ENCODE results near the gene KCNJ16.
"Not testable (repeated sequence)": the region's sequence is repeated elsewhere in the genome, so short reads cannot be mapped to it uniquely, and the experiment has no call there.

KCNJ16 gene

GRCh38 chr17:70074956-70075355, at the start of gene KCNJ16:
KCNJ16 (plus strand) TSS chr17:70075225; CDS start chr17:70132088, 56,863 bp downstream.
- no peak for DNase-seq

DNA sequence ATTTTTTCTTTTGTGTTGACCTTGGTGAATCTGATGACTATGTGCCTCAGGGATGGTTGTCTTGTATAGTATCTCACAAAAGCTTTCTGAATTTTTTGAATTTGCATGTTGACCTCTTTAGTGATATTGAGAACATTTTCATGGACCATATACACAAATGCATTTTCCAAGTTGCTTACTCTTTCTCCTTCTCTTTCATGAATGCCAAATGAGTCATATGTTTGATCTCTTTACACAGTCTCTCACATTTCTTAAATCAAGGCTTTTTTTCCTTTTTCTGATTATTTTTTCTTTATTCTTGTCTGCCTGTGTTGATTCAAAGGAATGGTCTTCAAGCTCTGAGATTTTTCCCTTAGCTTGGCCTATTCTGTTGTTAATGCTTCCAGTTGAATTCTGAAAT, 46.6 kb upstream of the KCNJ16 start:
- no peak for DNase-seq

DNA sequence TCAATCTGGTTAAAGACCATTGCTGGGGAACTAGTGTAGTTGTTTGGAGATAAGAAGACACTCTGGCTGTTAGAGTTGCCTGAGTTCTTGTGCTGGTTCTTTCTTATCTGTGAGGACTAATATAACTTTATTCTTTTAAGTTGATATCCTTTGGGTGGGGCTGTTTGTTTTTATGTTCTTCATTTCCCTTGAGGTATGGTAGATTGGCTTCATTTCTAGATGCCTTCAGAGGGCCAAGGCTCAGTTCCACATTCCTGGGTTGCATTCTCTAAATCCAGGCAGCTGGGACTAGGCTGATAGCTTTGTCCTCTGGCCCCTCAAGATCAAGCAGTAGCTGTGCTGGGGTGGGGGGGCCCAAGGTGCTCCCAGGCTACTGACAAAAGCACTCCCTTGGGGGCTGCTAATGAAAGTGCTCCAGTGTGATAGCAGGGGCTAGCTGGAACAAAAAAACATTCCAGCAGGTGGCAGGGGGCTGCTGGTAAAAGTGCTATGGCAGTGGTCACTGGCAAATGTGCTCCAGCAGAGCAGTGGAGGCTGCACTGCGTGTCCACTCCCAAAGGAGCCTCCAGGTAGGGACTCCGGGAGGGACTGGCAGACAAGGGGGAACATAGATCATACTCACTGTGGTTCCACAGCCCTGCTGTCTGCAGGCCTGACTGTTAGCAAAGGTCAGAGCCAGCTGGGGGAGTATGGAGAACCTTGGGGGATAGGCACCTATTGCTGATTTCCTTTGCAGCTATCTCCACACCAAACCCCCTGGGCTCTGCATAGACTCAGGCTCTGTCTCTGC, 45.9 kb upstream of the KCNJ16 start:
- no peak for DNase-seq

DNA sequence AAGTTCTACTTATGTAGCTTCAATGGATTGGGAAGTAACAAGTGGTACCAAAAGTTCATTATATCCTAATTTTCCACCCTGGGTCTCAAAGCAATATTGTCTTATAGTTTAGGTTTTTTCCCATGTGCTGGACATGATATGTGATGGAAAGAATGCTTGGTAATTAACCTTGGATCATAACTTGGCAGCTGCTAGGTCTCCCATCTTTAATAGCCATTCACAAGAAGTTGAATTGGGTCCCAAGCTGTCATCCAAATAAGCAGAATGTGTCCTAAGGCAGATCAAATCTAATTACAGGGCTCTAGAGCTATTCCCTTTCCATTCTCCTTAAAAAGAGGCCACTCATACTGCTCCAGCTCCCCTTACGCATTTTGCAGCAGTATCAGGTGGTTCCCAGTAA, 44.7 kb upstream of the KCNJ16 start:
- no peak for DNase-seq

DNA sequence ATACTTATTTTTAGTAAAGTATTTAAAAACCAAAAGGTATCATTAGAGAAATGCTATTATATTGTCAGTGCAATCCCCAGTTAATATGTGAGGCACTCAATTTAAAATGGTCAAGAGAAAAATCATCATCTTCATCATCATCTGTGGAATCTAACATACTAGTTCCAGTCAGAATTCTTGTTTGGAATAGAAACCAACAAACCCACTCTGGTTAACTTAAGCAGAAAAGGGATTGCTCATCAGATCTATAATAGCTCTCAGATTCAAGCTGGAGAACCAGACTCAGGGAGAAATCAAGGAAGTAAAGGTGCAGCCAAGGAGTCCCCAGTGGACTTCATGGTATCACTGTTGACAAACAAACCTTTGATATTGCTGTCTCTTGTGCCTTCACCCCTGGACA, 43.7 kb upstream of the KCNJ16 start:
- no peak for DNase-seq

GRCh38 chr17:70033165-70033564, 41.9 kb upstream of the KCNJ16 start:
- no peak for DNase-seq

DNA sequence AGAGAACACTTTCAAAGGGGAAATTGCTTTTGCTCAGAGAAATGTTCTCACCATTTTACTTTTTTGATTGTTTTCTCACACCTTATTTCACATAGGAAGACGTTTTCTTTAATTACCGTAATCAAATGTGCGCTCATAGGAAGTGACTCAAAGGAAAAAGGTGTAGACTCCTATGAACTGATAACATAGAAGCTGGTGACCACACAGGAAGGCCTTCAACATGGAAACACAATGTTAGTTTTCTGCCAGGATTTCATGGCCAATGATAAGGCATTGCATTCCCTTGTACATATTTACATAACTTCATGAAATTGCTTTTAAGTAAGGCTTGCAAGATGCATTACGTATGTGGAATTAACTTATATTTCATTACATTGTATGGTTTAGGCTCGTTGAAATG, 40.9 kb upstream of the KCNJ16 start:
- DNase-seq, result no peak

GRCh38 chr17:70037498-70037897, 37.5 kb upstream of the KCNJ16 start:
- DNase-seq, result no peak

DNA sequence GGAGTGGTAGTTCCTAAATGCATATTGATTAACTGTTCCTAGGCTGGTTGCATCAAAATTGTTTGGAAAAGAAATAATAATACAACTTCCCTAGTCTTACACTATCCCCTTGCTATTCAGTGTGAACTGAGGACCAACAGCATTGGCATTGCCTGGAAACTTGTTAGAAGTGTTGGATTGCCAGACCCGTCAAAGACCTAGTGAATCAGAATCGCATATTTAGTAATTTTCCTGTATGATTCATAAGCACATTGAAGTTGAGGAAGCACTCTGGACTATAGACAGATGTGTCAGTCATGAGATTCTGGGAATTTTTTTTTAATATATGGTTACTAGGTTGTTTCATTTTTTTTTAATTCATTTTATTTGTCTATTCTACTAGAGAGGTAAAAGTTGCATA, 34.7 kb upstream of the KCNJ16 start:
- DNase-seq, result no peak

GRCh38 chr17:70041061-70041460, 34.0 kb upstream of the KCNJ16 start:
- DNase-seq, result no peak

DNA sequence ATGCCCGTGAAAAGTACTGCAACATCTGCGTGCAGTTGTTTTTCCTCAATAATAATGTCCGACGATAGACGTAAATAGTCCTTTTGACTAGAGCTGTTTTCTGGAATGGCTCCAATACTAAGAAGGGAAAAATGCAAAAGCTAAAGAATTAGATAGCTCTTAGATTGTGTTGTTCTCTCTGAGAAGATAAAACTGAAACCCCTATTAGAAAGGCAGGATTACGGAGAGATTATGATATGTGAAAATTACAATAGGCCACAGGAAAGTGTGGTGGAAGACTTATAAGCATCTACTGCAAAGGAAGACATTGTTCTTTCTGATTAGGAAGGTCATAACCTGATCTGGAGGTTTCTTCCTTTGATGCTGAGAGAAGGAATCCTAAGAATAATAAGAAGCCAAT, 33.5 kb upstream of the KCNJ16 start:
- no peak for DNase-seq

- DNase-seq, result not testable (repeated sequence)
These were observed 29.2 kb upstream of the KCNJ16 start for GRCh38 chr17:70045780-70046179.

DNA sequence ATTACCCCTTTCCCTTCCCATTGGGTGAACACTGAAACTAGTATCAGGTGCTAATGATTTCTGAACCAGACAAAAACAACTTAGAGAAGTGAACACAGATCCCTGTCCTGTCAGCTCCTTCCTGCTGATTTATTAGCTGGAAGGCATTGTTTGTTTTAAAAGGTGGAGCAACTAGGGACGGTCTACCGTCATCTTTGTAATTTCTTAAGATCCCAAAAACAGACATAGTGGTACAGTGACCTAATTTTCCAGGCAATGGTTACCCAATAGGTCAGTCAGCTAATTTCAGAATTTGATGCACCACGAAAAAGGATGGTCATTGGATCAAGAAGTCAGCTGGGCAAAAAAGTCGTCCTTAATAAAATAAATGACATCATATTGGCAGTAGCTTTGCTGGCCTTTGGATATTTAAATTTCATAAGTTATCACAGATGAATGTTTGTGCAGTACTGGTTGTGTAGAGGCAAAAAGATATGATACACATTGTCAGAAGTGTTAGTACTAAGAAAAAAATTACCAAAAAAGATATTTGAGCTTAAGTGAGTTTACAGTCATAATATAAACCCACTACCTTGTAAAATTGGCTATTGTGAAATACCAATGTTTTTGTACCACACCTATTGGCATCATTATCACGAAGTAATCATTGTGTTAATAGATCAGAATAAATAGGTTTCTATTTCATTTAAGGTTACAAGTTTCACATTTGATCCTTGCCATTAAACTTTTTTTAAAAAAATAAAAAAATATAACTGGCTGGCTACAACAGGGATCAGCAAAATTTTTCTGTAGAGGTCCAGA, 27.2 kb upstream of the KCNJ16 start:
- no peak for DNase-seq

- DNase-seq, result no peak
These were observed 25.0 kb upstream of the KCNJ16 start for GRCh38 chr17:70049801-70050591.

DNA sequence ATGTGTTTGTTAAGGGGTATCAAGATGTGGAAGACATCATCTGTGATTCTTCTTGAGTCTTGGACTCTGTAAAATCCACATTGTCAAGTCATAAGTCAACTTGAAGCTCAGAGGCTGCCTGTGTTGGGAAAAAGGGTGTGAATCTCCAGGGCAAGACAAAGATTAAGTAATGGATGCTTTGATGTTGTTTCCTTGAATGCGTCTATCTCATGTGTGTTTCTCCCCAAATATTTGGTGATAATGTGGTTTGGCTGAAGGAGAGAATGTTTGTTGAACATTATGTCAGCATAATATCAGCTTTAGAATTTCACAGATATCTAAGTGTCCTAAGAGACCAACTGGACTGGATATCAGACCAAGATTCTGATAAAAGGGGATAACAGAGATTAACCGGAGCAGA, 24.1 kb upstream of the KCNJ16 start:
- no peak for DNase-seq

DNA sequence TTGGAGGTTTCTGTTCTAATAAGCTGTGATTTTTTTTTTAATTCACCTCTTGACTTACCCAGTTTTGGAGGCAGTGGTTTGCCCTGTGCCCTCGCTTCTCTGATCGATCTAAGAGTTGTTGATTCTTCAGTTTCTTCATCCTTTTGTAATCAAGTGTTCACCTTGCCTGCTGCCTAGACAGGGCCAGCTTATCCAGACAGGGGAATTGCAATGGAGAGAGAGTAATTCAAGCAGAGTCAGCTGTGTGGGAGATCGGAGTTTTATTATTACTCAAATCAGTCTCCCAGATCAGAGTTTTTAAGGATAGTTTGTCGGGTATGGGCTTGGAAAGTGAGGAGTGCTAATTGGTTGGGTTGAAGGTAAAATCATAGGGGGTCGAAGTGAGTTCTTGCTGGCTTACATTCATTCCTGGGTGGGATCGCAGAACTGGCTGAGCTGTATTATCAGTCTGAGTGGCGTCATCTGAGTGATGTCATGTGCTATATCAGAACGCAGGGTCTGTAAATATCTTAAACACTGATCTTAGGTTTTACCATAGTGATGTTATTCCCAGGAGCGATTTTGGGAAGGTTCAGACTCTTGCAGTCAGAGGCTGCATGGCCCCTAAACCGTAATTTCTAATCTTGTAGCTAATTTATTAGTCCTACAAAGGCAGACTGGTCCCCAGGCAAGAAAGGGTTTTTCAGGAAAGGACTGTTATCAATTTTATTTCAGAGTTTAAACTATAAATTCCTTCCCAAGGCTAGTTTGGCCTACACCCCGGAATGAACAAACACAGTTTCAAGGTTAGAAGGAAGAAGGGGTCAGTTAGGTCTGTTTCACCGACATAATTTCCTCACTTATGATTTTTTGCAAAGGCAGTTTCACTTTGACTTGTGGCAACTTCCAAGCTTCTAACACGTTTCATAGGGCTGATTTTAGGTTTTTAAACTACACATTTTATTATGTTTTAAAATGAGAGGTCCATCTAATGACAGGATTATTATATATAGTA, 21.5 kb upstream of the KCNJ16 start:
- DNase-seq, result no peak

DNA sequence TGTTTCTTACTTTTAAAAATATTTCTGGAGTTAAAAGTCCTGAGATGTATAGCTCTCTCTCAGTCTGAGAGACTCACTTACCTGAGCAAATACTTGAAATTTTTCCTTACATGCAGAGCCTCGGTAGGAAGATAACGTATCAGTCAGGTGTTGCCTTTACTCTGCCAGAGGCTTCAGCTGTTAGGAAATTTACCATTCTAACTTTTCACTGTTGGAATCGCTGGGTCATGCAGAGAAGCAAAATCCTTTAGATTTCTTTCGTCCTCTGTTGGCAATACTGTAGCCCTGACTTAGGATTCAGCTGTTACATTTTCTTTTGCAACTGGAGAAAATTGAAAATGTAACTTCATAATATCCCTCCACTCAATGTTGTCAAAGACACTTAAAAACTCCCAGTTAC, 20.0 kb upstream of the KCNJ16 start:
- no peak for DNase-seq

DNA sequence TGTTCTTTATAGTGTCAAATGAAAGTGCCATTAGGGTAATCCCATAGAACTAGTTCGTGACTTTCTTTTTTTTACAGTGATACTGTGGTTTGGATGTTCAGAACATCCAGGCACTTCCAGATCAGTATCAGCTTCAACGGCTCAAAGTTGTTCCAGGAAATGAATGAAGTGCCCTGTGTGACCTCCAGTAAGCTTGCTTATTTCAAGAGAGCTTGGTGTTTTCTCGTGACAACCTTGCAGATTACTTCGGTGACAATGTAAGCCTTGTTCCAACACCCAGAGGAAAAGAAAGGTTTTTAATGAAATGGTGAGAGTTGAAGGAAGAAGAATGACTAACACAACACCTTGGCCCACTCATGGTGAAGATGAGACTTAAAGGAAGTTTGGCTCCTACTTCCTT, 16.0 kb upstream of the KCNJ16 start:
- DNase-seq, result no peak

DNA sequence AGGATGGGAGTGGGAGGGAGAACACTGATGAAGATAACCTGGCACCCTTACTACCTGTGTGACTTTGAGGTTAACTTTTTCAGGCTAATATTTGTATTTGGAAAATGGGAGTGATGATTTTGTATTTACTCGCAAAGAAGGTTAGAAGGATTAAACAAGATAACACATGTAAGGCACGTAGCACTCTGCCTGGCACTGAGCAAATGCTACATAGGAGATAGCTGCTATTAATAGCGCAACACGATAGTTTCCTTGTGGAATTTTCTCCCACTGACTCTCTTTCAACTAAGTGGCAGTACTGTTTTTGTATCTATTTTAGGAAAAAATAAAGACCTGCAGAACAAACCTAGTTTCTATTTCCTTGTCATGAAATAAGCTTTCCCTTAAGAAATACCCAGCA, 15.4 kb upstream of the KCNJ16 start:
- no peak for DNase-seq

GRCh38 chr17:70060415-70060814, 14.6 kb upstream of the KCNJ16 start:
- no peak for DNase-seq

DNA sequence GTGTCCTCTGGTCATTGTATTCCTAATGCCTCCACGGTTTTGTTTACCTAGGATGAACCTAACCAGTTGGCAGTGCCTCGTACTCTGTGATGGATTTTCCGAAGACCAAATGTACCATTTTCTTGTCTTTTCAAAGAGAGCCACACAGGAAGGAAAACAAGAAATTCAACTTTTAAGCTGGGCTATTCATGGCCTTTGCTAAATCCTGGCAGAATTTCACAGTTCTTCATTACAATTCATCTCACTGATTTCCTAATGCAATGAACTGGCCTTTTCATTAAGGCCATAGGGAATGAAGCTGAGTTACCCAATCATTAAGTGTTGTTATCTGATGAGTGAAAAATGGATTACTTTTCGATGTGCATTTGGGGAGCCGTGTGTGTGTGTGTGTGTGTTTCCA, 7.9 kb upstream of the KCNJ16 start:
- DNase-seq, result peak in 1 of 56 donors; percentile 8
